SHP77 treated with DMSO at 0.1 percent for 48 hours (cell line): ENCODE data around the gene SCARB1.
"Not testable (repeated sequence)": the region's sequence is repeated elsewhere in the genome, so short reads cannot be mapped to it uniquely, and the experiment has no call there.

ENCODE experiments used
- DNase-seq: peaks from one replicate; lab custom pipeline; 2025; lab: John Stamatoyannopoulos, UW

Gene SCARB1

DNA sequence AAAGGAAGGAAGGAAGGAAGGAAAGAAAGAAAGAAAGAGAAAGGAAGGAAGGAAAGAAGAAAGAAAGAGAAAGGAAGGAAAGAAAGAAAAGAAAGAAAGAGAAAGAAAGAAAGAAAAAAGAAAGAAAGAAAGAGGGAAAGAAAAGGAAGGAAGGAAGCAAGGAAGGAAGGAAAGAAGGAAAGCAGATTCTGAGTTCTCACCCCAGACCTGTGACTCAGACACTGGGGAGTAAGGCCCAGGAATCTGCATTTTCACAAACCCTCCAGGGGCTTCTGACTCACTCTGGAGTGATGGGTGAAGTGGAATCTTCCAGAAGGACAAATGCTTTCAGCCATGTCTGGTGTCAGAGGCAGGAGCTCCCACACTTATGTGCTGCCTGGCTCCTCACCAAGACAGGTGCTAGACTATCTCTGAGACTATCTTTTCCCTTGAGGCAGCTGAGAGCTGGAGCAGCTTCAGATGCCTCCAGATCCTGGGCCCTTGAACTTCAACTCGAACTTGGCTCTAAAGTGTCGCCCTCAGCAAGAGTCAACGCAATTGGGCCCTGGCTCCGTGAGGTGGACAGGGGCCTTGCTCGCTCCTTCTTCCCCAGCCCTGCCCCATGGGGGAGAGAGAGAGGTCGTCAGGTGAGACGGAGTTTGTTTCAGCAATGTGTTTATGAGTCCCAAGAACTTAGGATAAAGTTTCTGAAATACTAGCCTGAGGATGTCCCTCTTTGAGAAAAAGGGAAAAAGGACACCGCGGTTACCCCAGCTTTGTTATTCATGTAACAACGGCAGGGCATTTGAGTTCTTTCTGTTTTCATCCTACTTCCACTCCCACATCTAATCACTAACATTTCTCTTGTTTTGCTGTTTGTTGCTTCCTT is 19.8 kb upstream of the SCARB1 start:
- DNase-seq = no peak

DNA sequence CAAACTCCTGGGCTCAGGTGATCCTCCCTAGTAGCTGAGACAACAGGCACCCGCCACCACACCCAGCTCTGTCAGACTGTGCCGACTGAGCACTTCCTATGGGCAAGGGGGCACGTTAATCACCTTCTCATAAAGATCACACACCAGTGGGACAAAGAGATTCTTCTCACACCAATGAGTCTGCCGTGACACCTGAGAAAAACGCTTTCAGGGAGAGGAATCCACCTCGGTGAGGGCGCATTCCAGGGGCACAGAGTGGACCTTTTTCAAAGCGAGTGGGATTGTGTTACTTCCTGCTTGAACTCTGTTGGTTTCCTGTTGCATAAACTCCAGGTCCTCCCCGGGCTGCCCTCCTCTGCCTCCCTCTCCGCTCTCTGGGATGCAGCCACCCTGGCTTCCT is 17.5 kb upstream of the SCARB1 start:
- DNase-seq = no peak

DNA sequence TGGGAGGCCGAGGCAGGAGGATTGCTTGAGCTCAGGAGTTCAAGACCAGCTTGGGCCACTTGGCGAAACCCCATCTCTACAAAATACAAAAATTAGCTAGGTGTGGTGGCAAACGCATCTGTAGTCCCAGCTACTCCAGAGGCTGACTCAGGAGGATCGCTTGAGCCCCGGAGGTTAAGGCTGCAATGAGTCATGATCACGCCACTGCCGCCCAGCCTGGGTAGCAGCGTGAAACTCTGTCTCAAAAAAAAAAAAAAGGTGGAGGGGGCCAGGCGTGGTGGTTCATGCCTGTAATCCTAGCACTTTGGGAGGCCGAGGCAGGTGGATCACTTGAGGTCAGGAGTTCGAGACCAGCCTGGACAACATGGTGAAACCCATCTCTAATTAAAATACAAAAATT is 16.7 kb upstream of the SCARB1 start:
- DNase-seq = not testable (repeated sequence)

DNA sequence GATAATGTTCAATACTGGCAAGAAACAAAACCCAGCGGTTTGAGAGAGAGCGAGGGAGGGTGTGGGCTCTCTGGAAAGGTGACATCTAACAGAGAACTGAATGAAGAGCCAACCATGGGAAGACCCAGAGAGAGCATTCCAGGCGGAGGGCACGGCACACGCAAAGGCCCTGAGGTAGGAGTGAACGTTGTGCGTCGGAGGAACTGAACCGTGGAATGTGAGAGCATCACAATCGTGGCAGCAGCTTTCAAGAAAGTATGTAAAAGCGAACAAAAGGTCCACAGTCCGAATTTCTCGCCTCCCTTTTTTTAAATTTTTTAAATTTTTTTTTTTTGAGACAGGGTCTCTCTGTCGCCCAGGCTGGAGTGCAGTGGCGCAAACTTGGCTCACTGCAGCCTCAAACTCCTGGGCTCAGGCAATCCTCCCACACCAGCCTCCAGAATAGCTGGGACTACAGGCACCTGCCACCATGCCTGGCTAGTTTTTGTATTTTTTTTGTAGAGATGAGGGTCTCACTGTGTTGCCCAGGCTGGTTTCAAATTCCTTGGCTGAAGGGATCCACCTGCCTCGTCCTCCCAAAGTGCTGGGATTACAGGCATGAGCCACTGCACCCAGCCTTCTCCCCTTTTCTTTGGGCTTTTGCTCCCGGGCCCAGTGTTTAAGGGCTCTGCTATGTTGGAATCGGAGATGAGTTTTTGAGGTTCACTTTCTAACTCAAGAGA is 15.3 kb upstream of the SCARB1 start:
- no peak for DNase-seq

DNA sequence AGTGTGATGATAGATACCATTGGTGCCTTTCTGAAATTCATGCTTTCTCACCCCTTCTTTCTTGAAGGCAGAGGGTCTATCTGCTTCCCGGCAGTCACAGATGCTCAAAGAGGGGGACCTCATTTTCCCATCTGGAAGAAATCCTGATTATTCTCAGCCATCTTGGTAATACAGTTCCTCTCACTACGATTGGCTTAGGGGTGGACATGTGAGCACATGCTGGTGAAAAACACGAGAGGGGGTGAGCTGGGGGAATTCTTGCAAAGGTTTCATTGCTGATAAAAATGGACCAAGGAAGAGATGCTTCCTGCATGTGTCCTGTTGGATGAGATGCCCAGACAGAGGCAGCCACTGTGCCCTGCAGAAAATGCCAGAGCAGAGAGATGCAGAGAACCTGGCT is 13.8 kb upstream of the SCARB1 start:
- no peak for DNase-seq

DNA sequence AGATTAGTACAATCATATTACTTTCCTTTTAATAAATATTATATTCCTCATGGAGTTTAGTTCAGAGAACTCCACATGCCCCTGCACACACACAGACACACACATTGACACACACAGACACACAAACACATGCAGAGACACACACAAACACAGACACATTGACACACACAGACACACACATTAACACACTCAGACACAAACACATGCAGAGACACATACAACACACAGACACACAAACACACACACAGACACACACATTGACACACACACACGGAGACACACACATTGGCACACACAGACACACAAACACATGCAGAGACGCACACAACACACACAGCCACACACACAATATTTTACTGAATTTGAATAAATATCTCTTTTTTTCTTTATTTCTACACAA is 12.5 kb upstream of the SCARB1 start:
- DNase-seq = no peak

DNA sequence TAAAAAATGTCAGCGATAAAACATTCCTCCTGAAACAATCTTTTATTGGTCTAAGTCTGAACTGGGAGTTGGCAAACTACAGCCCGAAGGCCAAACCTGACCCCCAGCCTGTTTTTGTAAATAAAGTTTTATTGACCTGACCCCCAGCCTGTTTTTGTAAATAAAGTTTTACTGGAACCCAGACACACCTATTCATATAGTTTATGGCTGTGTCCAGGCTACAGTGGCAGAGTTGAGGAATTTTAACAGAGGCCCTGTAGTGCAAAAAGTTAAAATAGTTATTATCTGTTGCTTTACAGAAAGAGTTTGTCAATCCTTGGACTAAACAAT is 12.1 kb upstream of the SCARB1 start:
- DNase-seq = no peak

DNA sequence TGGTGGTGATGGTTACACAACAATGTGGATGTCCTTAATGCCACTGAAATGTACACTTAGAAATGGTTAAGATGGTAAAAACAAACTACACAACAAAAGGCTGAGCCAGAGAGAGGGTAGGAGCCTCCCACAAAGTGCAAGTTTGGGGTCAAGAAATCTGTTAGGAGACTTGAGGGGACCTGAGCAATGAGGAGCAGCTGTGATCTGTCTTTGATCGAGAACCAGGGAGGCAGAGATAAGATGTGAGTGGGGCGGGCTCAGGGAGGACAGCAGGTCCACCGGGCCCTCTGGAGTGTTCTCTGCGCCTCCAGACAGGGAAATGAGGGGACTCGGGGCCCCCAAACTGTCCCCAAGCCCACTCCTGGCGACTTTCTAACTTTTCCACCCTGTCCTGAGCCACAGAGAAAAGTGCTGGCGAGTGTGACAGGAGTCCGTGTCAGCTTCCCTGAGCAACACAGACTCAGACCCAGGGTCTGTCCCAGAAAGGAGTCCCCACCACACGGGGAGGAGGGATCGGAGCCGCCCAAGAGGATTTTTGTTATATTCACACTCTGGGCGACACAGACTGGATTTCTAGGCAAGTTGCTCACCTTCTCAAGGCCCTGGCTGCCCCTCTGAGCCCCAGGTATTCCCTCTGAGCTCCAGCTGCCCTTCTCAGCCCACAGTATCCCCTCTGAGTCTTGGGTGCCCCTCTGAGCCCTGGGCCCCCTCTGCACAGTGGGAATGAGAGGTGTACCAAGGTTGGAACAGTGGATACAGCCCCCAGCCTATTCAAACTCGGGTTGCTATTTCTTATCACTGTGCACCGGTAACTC is 11.5 kb upstream of the SCARB1 start:
- no peak for DNase-seq

DNA sequence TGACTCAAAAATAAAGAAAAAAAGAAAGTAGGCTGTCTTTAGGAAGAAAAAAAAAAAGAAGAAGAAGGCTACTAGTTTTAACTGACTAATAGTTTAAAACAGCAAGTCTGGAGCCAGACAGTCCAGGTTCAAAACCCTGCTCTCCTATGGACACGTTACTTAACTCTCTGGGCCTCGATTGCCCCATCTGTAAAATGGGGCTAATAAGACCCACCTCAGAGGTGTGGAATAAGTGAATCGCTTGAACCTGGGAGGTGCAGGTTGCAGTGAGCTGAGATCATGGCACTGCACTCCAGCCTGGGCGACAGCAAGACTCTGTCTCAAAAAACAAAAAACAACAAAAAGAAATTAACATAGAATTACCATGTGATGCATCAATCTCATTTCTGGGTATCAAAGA is 10.5 kb upstream of the SCARB1 start:
- DNase-seq = no peak

DNA sequence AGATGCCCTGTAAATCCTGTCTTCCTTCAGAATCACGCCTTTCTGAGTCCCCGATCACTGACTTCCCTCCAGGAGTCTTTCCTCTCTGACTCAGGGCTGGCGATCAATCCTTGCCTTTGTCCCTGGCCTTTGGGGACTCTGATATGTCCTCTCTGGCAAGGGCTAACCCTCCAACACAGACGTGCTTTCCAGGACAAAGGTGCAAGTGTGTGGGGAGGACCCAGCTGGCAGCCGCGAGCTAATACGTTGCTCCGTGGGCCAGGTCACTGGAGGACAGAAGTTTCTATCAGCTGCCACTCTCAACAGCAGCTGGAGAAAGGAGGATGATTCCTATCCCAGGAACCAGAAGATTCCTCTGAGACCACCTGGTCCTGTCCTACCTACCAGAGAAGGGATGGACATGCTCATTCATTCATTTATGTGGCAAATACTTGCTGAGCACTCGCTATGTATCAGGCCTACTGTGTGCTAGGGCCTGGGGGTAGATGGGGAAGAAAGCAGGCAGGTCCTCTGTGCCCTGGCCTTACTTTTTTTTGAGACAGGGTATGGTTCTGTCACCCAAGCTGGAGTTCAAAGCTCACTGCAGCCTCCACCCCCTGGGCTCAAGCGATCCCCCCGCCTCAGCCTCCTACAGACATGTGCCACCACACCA is 8.5 kb upstream of the SCARB1 start:
- DNase-seq = no peak

DNA sequence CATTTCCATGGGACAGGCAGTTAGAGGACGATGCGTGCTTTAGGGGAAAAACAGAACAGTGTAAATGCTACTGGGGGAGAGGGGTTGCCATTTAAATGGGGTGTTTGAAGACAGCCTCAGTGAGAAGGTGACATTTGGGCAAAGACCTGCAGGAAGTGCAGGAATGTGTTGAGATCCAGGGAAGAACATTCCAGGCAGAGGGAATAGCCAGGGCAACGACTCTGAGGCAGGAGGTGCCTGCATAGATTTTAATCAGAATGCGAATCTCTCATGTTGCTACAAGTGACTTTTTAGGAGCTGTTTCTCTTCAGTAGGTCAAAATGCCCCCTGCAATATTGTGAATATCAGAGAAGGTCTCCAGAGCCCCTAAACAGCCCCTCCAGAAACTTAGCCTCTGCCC is 7.6 kb upstream of the SCARB1 start:
- DNase-seq = no peak

DNA sequence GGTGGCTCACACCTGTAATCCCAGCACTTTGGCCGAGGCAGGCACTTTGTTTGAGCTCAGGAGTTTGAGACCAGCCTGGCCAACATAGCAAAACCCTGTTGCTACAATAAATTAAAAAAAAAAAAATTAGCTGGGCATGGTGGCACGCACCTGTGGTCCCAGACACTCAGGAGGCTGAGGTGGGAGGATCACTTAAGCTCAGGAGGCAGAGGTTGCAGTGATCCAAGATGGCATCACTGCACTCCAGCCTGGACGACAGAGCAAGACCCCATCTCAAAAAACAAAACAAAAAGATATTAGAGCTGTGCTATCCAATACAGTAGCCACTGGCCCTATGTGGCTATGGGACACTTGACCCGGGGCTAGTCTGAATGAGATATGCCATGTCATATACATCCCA is 6.9 kb upstream of the SCARB1 start:
- DNase-seq = no peak

DNA sequence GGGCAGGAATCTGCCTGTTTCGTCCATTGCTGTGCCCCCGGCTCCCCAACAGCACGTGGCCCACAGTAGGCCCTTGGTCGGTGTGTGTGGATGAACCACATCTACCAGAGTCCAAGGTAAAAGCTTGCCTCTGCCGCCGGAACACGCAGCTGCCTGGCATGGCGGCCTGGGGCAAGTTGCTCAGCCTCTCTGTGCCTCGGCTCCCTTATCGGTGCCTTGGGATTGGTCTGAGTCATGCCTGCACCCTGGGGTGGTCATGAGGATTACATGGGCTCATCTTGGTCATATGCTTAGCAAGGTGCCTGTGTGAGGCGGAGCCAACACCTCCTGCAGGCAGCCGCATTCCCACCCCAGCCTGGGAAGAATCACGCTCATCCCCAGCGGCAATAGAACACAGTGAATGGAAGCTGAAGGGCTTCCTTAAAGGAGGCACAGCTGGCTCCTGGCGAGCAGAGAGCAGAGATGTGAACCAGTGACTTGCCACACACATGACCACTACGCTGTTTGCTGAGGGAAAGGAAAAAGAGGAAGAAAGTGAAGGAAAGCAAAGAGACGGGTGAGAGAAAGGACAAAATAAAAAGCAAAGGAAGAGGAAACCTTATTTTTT is 5.5 kb upstream of the SCARB1 start:
- no peak for DNase-seq

DNA sequence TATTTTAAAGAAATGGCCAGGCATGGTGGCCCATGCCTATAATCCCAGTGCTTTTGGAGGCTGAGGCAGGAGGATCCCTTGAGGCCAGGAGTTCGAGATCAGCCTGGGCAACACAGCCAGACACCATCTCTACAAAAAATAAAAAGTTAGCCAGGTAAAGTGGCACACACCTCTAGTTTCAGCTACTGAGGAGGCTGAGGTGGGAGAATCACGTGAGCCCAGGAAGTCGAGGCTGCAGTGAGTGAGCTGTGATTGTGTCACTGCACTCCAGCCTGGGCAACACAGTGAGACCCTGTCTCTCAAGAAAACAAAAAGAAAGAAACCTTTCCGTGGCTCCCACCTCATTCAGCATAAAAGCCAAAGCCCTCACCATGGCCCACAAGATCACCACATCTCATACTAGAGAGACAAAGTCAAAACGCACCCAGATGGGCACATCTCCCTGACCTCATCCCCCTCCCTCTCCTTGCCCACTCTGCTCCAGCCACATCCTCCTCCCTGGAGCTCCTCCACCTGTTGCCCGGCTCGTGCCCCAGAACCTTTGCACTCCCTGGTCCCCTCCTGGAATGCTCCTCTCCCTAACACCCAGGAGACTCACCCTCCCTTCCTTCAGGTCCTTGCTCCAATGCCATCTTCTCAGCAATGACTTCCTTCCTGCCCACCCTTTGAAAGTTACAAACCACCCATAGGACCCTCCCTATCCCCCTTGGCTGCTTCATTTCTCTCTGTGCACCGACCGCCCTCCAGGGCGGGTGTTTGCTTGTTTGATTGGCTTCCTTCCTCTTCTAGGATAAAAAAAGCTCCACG is 4.8 kb upstream of the SCARB1 start:
- no peak for DNase-seq

DNA sequence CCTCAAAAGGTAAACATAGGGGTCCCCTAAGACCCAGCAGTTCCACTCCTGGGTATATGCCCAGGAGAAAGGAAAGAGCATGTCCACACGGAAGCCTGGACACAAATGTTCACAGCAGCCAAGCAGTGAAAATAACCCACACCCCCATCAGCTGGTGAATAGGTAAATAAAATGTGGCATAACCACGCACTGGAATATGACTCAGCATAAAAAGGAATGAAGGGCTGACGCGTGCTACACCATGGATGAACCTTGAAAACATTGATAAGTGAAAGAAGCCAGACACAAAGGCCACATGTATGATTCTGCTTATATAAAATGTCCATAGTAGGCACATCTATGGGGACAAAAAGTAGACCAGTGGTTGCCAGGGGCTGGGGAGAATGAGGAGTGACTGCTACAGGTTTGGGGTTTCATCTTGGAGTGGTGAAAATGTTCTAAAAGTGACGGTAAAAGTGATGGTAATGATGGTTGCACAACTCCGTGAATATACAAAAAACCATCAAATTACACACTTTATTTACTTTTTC is 3.8 kb upstream of the SCARB1 start:
- no peak for DNase-seq

DNA sequence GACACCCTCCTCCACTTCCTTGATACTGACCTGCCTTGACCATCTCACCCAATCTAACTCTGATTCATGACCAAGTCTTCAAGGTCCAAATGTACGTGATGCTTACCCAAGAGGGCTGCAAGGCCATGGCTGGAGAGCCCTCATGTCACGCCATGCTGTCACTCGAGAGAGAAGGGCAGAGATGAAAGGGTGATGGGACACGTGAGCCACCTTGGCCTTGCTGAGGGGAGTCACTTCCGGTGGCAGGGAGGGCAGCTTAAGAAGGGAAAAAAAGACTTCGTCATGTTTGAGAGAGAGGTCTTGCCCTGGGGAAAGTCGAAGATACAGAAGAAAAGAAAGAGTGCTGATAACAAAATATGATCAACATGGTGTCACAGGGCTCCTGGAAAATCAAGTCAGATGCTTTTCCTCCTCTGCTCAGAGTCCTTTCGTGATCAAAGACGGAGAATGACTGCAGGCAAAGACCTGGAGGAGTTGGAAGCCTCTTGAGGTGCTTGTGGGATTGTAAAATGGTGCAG is 3.3 kb upstream of the SCARB1 start:
- DNase-seq = no peak

DNA sequence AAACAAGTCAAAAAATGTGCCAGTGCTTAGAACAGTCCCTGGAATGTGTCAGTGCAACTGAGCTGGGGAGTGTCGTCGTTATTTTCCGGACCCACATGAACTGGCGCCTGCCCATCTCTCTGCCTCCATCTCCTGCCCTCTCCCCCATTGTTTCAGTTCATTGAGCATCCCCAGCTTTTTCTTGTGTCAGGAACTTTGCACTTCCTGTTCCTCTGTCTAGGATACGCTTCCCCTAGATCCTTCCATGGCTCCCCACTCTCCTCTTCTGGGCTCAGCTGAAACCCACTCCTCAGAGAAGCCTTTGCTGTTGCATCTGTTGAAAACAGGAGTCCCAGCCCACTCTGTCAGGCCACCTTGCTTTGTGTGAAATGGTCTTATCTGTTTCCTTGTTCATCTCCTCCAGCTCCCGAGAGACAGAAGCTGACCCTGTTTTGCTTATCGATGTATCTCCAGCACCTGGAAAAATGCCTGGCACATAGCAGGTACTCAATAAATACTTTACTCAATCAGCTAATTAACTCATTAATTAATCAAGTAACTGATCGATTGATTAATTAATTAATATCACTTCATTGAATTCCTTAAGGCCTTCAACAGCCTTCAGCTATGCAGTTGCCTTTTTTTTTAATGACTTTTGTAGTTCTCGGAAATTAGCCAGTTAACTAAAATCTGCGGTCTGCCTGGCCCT is 2.7 kb upstream of the SCARB1 start:
- DNase-seq = no peak

DNA sequence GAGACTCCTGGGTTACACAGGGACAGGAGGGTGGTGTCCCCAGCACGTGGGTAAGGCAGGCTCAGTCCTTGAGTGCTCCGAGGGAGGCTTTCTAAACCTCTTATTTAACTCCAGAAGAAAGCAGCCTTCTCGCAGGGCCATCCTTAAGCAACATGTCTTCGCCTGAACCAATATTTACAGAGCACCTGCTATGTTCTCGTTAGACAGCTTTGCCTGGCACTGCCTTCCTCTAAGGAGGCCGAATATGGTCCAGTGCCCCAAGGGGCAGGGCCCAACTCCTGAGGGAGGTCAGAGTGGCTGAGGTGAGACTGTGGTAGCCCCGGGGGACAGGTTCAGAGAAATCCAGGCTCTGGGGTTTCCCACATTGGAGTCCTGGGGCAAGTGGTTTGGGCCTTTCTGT is 2.1 kb upstream of the SCARB1 start:
- DNase-seq = no peak

DNA sequence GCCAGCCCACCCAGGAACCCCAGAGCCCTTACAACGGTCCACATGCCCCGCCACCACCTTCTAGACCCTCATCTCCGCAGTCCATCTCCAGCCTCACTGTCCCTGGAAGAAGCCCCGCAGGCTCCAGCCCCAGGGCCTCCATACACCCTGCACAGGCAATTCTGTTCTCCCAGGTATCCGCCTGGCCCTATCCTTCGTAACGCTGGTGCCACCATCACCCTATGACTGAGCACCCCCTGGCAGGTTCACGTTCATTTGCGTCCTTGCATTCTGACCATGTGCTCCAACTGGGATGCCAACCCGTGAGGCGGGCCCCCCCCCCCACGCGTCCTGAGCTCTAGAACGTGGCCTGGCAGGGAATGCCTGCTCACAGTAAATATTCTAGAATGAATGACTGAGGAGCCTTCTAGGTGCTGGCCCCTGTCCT is 675 bp upstream of the SCARB1 start:
- no peak for DNase-seq
